GM21367 (cell line): ENCODE results near the gene MPV17L2.

Experiments used
- ATAC-seq: cut with Tn5 transposase; IDR thresholded peaks from one replicate; pipeline ENCODE4 v1.9.1; 2021; ENCODE audit not compliant: unreplicated experiment

Gene MPV17L2

GRCh38 chr19:18160493-18160970 is 32.5 kb upstream of the MPV17L2 start:
- no peak for ATAC-seq

- ATAC-seq, result no peak
Observed at GRCh38 chr19:18160971-18161635, 31.9 kb upstream of the MPV17L2 start.

- no peak for ATAC-seq
Observed at GRCh38 chr19:18161636-18162002, 31.4 kb upstream of the MPV17L2 start.

GRCh38 chr19:18164072-18164471 is 28.9 kb upstream of the MPV17L2 start:
- no peak for ATAC-seq

GRCh38 chr19:18165794-18166544 is 27.0 kb upstream of the MPV17L2 start:
- no peak for ATAC-seq

GRCh38 chr19:18167011-18167410 is 26.0 kb upstream of the MPV17L2 start:
- no peak for ATAC-seq

GRCh38 chr19:18167975-18168645 is 24.9 kb upstream of the MPV17L2 start:
- ATAC-seq, result no peak

- no peak for ATAC-seq
Observed at GRCh38 chr19:18168673-18169381, 24.2 kb upstream of the MPV17L2 start.

GRCh38 chr19:18170714-18171255 is 22.2 kb upstream of the MPV17L2 start:
- ATAC-seq, result no peak

- no peak for ATAC-seq
Observed at GRCh38 chr19:18171605-18172327, 21.3 kb upstream of the MPV17L2 start.

GRCh38 chr19:18172331-18173053 is 20.5 kb upstream of the MPV17L2 start:
- no peak for ATAC-seq

GRCh38 chr19:18173054-18173571 is 19.9 kb upstream of the MPV17L2 start:
- ATAC-seq, result no peak

GRCh38 chr19:18173572-18174288 is 19.3 kb upstream of the MPV17L2 start, which contains the start of gene IFI30:
IFI30 (plus strand) TSS chr19:18173813; CDS start chr19:18173842, 29 bp downstream.
- ATAC-seq, result peak; percentile 26

GRCh38 chr19:18174983-18175382 is 18.0 kb upstream of the MPV17L2 start:
- ATAC-seq, result no peak

- no peak for ATAC-seq
Observed at GRCh38 chr19:18176367-18177310, 16.4 kb upstream of the MPV17L2 start.

GRCh38 chr19:18179957-18180356 is 13.1 kb upstream of the MPV17L2 start:
- ATAC-seq, result no peak

- ATAC-seq, result no peak
Observed at GRCh38 chr19:18183529-18183928, 9.5 kb upstream of the MPV17L2 start.

GRCh38 chr19:18185538-18185937 is 7.5 kb upstream of the MPV17L2 start:
- ATAC-seq, result no peak
